Activated CD8-positive, alpha-beta memory T cell treated with anti-CD3 and anti-CD28 coated beads, Interleukin-2, amount 50 U/mL, for 24 hours (primary cell): ENCODE data around the gene MIB1.
"Not testable (repeated sequence)": the region's sequence is repeated elsewhere in the genome, so short reads cannot be mapped to it uniquely, and the experiment has no call there.

Source experiments
- DNase-seq: peaks from one replicate; pipeline ENCODE4 v3.0.0-alpha.2; 2020; ENCODE audit errors: extremely low read depth

MIB1 gene

DNA sequence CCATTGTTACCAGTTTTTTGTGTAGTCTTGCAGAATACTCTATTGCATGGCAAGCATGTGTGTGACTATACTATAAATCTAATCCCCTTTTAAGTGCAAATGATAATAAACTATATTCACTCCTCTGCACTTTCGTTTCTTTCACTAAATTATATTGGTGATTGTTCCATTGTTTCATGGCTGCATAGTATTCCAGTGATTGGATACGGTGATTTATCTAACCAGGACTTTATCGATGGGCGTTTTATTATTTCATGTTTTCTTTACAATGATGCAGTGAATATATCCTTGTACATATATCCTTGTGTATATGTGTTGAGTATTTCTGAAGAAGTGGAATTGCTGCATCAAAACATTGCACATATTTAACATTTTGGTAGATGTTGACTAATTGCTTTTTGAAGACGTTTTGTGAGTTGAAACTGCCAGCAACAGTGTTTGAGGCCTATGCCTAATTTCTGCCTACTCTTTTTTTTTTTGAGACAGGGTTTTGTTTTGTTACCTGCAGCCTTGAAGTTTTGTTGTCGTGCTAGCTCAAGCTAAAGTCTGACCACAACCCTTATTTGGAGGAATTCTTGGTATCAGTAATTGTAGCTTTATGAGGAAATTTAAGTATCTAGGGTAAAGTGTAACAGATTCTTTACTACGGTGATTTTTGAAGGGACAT is 2.7 kb downstream of the MIB1 start:
- no peak for DNase-seq

GRCh38 chr18:21745231-21745630 is 4.6 kb downstream of the MIB1 start:
- no peak for DNase-seq

DNA sequence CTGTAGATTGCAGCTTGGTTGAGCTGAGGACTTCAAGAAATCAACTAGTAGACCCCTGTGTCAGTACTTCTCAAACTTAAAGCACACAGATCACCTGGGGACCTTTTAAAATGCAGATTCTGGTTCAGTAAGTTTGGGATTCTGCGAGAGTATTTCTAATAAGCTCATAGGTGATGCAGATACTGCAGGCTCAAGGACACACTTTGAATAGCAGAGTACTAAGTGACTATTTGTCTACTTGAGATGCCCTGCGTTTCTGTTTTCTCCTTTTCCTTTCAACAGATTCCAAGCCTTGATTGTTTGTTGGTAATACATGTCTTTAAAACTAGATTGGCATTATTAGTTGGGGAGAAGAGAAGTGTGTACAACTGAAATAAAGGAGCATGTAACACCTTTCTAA is 6.7 kb downstream of the MIB1 start:
- no peak for DNase-seq

DNA sequence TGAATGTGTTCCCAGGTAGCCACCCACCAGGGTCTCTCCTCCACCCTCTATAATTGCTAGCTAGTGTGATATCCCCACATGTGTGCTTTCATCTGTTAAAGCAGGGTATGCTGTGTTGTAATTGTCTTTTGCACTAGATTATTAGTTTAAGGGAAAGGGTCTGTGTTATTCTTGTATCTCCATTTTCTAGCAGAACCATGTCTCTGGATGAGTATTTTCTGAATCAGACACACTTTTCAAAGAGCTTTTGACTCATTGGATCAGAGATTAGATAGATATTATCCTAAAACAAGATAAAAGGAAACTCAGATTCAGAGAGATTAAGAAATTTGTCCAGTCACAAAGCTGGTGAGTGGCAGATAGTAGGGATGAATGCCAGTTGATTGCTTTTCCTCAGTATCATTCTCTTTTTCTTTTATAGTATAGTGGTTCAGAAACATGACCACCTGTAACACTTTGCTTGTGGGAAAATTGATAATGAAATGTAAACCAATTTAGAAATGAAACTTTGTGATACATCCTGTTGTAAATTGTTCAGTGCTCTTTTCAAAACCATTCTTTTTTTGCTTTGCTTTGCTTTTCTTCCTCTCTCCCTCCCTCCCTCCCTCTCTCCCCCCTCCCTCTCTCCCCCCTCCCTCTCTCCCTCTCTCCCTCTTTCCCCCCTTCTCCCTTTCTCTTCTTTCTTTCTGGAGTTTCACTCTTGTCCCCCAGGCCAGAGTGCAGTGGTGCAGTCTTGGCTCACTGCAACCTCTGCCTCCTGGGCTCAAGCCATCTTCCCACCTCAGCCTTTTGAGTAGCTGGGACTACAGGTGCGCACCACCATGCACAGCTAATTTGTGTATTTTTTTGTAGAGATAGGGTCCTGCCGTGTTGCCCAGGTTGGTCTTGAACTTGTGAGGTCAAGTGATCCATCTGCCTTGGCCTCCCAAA is 7.4 kb downstream of the MIB1 start:
- no peak for DNase-seq

DNA sequence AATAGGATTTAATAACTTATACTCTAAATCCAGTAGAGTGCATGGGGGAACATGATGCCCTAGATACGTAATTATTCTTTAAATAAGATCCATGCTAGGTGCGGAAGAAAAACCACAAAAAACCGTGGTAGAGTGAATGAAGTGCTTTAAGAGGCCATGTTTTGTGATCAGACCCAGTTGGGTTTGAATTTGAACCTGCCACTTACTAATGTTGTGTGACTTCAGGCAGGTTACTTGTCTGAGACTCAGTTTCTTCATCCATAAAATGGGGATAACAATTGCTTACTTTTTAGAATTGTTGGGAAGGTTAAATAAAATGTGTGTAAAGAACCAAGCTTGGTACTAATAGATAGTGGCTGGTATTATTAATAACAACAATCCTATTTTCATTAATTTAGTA is 17.2 kb downstream of the MIB1 start:
- no peak for DNase-seq

DNA sequence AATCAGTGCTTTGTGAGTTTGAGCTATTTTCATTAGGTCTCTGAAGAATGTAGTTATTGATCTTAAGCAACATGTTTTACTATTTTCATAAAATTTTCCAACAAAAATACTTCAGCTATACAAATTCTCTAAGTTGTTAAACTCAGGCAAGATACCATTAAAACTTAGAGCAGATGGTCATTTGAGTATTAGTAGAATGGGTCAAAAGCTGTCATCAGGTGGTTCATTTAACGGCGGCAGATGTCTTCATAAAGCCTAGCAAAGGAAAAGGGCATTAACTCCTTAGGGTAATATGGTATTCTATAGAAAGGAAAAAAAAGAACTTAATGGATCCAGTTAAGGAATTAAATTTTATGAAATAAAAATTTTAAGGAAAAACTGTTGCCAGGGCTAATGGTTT is 19.2 kb downstream of the MIB1 start:
- DNase-seq: no peak

- no peak for DNase-seq
These were observed 19.7 kb downstream of the MIB1 start for GRCh38 chr18:21760321-21760720.

DNA sequence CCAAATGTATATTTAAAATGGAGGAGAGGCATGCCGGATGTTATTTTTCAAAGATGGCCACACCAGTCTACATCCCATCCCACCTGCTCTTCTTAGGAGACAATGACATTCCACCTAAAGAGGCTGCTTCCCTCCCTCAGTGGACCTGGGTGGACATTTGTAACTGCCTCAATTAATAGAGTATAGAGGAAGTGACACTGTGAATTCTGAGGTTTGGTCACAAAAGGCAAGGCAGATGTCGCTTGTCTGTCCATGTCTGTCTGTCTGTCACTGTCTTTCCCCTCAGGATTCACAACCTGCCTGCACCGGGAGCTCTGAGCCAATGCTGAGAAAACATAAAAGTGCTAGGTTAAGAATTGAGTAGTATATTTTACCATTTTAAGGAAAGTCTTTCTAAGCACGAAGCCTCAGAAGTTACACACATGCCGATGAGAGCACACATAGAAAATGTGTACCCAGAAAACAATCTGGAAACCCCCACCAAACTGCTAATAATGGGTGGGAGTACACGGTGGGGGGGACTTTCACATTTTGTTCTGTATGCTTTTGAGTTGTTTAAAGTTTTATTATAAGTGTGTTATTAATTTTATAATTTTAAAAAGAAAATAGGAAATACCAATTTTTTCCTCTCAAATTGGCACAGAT is 21.0 kb downstream of the MIB1 start:
- no peak for DNase-seq

- no peak for DNase-seq
These were observed 21.7 kb downstream of the MIB1 start for GRCh38 chr18:21762181-21762772.

DNA sequence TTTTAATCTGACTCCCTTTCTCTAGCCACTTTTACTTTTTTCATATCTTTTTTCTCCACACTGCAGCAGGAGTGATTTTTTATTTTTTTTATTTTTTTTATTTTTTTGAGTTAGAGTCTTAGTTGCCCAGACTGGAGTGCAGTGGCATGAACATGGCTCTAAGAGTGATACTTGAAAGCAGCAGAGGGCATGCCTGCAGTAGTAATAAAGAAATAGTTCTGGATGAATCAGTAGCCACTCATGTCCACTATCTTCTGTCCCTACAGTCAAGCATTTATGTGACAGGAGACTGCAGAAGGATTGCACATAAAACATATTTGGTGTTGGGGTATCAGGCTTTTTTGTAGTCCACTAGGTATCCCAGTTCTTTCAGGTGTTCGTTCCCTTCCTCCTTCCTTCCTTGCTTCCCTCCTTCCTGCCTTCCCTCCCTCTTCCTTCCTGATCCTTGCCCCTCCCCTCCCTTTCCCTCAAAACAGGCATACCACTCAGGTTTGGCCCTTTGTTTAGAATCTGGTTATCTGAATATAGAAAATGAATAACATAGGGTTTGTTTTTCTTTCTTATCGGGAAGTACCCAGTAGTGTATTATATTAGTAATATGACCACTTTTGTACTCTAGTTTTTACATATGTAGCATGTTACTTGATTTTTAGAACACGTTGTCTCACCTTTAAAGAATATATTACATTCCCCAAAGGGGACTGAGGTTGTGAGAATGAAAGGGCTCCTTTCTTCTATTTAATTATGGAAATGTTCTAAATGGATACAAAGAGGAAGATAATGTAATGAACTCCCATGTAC is 23.5 kb downstream of the MIB1 start:
- no peak for DNase-seq

DNA sequence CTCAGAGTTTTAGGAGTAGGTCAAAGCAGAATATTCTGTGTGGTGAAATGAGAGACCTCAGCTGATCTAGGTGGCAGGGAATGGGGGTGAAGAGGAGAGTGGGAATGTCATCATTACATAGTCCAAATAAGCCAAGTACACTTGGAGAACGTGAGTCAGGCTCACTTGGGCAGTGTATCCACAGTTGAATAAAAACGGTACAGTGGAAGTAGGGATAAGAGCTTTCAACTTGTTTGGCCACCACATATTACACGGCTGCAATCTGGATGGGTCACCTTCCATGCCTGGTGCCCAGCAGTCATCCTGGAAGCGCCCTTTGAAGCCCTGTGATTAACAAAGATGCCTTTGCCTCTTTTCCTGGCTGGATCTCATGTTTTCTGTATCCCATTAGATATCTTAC is 28.6 kb downstream of the MIB1 start:
- DNase-seq: no peak

GRCh38 chr18:21774722-21775121 is 34.1 kb downstream of the MIB1 start:
- DNase-seq: no peak

DNA sequence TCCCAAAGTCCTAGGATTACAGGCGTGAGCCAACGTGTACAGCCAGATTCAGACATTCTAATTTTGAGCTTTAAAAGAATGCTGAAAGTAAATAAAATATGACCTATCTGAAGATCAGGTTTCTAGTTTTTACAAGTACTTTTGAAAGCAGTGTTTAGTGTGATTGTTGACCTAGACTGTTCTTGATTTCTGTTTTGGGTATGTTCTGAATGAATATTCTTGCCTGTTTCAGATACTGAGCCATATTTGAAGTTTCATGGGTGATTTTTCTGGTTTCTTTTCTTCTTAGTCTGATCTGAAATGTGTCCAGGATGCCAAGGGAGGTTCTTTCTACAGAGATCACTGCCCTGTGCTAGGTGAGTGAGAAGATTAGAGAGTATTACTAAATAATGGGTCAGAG is 37.2 kb downstream of the MIB1 start:
- DNase-seq: no peak

- no peak for DNase-seq
These were observed 45.9 kb downstream of the MIB1 start for GRCh38 chr18:21786526-21786925.

DNA sequence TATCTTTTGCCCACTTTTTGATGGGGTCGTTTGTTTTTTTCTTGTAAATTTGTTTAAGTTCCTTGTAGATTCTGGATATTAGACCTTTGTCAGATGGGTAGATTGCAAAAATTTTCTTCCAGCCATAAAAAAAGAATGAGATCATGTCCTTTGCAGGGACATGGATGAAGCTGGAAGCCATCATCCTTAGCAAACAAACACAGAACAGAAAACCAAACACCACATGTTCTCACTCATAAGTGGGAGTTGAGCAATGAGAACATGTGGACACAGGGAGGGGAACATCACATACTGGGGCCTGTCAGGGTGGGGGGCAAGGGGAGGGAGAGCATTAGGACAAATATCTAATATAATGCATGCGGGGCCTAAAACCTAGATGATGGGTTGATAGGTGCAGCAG is 55.5 kb downstream of the MIB1 start:
- not testable (repeated sequence) for DNase-seq

- DNase-seq: no peak
These were observed 57.5 kb downstream of the MIB1 start for GRCh38 chr18:21798126-21798525.

DNA sequence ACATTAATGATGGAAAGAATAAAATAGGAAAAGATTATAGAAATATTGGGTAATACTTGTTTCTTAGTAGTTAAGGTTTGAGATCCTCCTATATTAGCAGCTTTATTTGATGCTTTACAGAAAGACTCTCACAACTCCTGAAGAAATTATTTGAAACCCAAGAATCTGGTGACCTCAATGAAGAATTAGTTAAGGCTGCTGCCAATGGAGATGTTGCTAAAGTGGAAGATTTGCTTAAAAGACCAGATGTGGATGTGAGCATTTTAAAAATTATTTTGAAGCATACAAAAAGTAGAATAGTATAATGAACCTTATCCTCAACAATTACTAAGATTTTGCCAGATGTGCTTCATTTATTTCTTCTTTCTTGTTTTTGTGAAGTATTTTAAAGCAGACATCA is 59.1 kb downstream of the MIB1 start:
- no peak for DNase-seq

DNA sequence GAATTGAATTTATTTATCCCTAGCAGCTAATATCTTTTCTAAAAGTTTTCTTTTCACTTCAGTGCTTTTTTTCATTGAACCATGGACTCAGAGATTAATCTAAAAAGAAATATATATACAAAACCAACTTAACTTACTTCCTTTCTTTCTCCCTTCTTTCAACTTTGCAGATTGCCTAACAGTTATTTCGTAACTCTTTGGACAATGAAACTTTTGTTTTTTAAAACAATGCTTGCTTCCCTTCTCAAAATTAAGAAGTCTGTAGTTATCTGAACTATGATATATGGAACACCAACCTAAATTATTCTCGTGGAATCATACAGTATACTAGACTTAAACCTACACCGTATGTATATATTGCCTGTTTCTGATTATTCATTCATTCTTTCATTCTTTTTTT is 62.9 kb downstream of the MIB1 start:
- no peak for DNase-seq

GRCh38 chr18:21805771-21806366 is 65.3 kb downstream of the MIB1 start:
- no peak for DNase-seq

- DNase-seq: no peak
These were observed 67.6 kb downstream of the MIB1 start for GRCh38 chr18:21808185-21808584.

DNA sequence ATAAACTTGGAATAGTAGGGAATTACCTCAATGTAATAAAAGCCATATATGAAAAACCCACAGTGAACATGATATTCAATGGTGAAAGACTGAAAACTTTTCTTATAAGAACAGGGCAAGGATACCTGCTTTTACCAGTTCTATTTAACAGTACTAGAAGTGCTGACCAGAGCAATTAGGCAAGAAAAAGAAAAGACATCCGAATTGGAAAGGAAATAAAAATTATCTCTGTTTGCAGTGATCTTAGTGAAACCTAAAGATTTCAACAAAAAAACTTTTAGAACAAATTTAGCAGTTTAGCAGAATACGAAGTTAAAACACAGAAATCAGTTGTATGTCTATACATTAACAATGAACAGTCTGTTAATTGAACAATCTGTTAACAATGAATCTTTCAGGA is 69.1 kb downstream of the MIB1 start:
- no peak for DNase-seq
